Body of pancreas (tissue), 4 donors: ENCODE results near the gene TENM3. TPM values are rescaled to one million over a fixed set of nuclear protein-coding genes. Genes with fewer than 3 reads are reported as not detected.

Experiments
- ATAC-seq: fragments of 150-250 bp; one replicate; pipeline ENCODE4 v1.9.1; 2016
- DNase-seq, 4 donors: peaks; one replicate each; pipeline ENCODE4 v3.0.0-alpha.2; 2019
- H3K27ac ChIP-seq, 4 donors: fragments of 200-600 bp; sonication (generic); 1 replicate in 3 of 4; 2 replicates in 1 of 4; pipeline versions ENCODE4 v1.5.1 to v1.6.1; 2016 to 2019; ENCODE audit warnings: mild to moderate bottlenecking in 1 of 4, mixed read lengths in 1 of 4, moderate library complexity in 1 of 4
- H3K27me3 ChIP-seq, 2 donors: fragments of 200-600 bp; sonication (generic); one replicate each; pipeline ENCODE4 v1.6.0; 2016; ENCODE audit warnings: mild to moderate bottlenecking in 1 of 2
- H3K36me3 ChIP-seq, 2 donors: fragments of 200-600 bp; sonication (generic); replicated peaks in 1 of 2; 2 replicates each; pipeline ENCODE4 v1.5.1; 2016; ENCODE audit warnings: low read depth in 2 of 2; ENCODE audit not compliant: insufficient read depth in 1 of 2
- H3K4me1 ChIP-seq: fragments of 200-600 bp; sonication (generic); one replicate; pipeline ENCODE4 v1.6.0; 2016
- H3K4me3 ChIP-seq, 2 donors: fragments of 200-600 bp; sonication (generic); 1 replicate in 1 of 2; 2 replicates in 1 of 2; pipeline ENCODE4 v1.5.1; 2016 to 2019
- H3K9me3 ChIP-seq, 3 donors: fragments of 200-600 bp; sonication (generic); 1 replicate in 2 of 3; 2 replicates in 1 of 3; pipeline ENCODE4 v1.5.1; 2016
- POLR2A ChIP-seq, 3 donors: fragments of 450-650 bp; IDR thresholded peaks; one replicate each; pipeline ENCODE4 v1.6.1; 2016; ENCODE audit warnings: antibody characterized with exemption in 3 of 3, mild to moderate bottlenecking in 2 of 3
- WGBS, 2 donors: methylation state at CpG; one replicate each; pipeline ENCODE4 v1.1.5; 2017; 5-methylcytosine and 5-hydroxymethylcytosine counted together
- intact Hi-C: fragments of 100-400 bp; cut with DNase I; formaldehyde crosslinking; loops from one replicate; pipeline ENCODE4 v1.15.1; 2023
- total RNA-seq, 2 donors: library from RNA; depleted of rRNA; stranded (reverse); fragments of >200 nt; gene quantifications; one replicate each; pipeline ENCODE4 v1.1.0, GENCODE V29; 2016
- TF ChIP-seq, protein P1 (sequence below), 7 experiments: fragments of 450-650 bp in 4 of 7; fragments of 200-600 bp in 3 of 7; sonication (generic) in 3 of 7; IDR thresholded peaks; one replicate each; pipeline ENCODE4 v1.5.1; 2016 to 2019; ENCODE audit warnings: antibody characterized with exemption in 7 of 7

TENM3 gene
- total RNA-seq, 2 donors from 2014 or later, result 2.3 to 9.6 TPM

DNA sequence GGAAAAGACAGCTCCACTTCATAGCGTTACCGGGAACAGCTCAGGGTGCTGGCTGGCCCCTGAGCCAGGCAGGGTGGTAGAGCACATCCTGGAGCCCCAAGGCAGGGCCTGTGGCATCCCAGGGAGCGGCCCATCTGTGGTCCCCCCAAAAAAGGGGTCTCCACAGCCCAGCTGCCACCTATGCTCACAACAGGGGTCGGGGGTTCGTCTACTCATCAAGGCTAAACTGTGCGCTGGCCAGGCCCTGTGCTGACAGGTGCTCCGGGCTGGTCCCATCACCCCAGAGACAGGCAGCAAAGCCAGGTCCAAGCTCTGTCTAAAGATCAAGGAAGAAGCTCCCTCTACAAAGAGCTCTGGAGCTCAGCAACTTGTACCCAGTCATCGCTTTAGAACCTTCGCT is 596.1 kb downstream of the TENM3 start:
- Histone ChIP-seq H3K27me3 (no peaks in the 10 kb centered on the region), H3K9me3 (no peaks in the 10 kb centered on the region), H3K4me3 (no peak overlapping the region), H3K36me3 (no peaks in the 10 kb centered on the region), H3K4me1 (no peaks in the 10 kb centered on the region), H3K27ac (no peak overlapping the region)
- 93 to 100% methylated on average over 3 to 9 of the region's 9 CpGs for WGBS, 2 donors
- DNase-seq (no peak), ATAC-seq (no peak)
- intact Hi-C loops, result no loop called here
- no peak for TF ChIP-seq POLR2A (IDR thresholded peaks at IDR 0.05)
- TF ChIP-seq, protein P1, sequence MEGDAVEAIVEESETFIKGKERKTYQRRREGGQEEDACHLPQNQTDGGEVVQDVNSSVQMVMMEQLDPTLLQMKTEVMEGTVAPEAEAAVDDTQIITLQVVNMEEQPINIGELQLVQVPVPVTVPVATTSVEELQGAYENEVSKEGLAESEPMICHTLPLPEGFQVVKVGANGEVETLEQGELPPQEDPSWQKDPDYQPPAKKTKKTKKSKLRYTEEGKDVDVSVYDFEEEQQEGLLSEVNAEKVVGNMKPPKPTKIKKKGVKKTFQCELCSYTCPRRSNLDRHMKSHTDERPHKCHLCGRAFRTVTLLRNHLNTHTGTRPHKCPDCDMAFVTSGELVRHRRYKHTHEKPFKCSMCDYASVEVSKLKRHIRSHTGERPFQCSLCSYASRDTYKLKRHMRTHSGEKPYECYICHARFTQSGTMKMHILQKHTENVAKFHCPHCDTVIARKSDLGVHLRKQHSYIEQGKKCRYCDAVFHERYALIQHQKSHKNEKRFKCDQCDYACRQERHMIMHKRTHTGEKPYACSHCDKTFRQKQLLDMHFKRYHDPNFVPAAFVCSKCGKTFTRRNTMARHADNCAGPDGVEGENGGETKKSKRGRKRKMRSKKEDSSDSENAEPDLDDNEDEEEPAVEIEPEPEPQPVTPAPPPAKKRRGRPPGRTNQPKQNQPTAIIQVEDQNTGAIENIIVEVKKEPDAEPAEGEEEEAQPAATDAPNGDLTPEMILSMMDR (IDR thresholded peaks at IDR 0.05), result no peak

DNA sequence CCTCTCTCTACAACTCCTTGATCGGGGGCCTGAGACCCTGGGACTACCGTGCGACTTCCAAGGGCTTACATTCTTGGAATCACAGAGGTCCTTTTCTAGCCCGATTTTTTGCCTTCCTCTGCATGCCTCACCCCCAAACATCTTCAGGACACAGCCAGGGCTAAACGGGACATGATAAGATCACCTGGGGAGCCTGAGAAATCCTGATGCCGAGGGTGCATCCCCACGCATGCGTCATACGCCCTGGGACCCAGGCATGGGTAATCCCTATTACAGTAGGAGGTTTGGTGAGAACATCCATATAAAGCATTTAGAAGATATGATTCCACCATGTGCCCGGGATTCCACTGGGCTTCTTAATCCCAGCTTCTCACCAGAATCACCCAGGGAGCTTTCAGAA is 596.9 kb downstream of the TENM3 start:
- no peak for ATAC-seq
- no peak for DNase-seq
- H3K27ac ChIP-seq, result no peak overlapping the region
- no peaks in the 10 kb centered on the region for H3K4me1 ChIP-seq
- no peaks in the 10 kb centered on the region for H3K9me3 ChIP-seq
- TF ChIP-seq, protein P1 (IDR thresholded peaks at IDR 0.05), result no peak
- TF ChIP-seq POLR2A (IDR thresholded peaks at IDR 0.05), result no peak
- H3K4me3 ChIP-seq, result no peak overlapping the region
- H3K27me3 ChIP-seq, result no peaks in the 10 kb centered on the region
- no peaks in the 10 kb centered on the region for H3K36me3 ChIP-seq
- intact Hi-C loops, result no loop called here
- 77 to 79% methylated on average over 10 of the region's 10 CpGs for WGBS, 2 donors

DNA sequence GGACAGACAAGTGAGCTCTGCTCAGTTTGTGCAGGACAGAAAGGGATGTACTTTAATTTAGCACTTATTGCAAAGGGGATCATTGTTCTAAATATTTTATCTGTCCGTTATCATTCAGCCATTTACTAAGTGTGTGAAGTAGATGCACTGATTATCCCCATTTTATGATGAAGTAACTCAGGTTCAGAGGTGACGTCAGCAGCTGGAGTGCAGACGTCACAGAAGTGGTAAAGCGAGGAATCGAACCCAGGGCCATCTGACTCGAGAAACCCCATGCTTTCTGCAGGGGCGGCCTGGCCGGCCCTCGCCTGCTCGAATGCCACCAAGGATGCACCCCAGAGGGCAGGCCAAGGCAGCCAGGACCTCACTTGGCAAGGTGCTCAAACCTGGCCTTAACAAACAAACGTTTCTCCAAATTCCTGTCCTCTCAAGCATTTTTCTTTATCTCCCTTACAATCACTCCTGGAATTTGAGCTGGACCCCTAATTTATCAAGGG is 599.0 kb downstream of the TENM3 start:
- DNase-seq, result no peak
- ATAC-seq, result no peak
- Histone ChIP-seq H3K9me3 (no peaks in the 10 kb centered on the region), H3K4me3 (no peak overlapping the region), H3K27me3 (no peaks in the 10 kb centered on the region), H3K36me3 (no peaks in the 10 kb centered on the region), H3K27ac (no peak overlapping the region), H3K4me1 (no peaks in the 10 kb centered on the region)
- TF ChIP-seq POLR2A (IDR thresholded peaks at IDR 0.05), result no peak
- TF ChIP-seq, protein P1 (IDR thresholded peaks at IDR 0.05), result no peak
- intact Hi-C loops, result no loop called here
- 50 to 55% methylated on average over 11 of the region's 11 CpGs for WGBS, 2 donors

DNA sequence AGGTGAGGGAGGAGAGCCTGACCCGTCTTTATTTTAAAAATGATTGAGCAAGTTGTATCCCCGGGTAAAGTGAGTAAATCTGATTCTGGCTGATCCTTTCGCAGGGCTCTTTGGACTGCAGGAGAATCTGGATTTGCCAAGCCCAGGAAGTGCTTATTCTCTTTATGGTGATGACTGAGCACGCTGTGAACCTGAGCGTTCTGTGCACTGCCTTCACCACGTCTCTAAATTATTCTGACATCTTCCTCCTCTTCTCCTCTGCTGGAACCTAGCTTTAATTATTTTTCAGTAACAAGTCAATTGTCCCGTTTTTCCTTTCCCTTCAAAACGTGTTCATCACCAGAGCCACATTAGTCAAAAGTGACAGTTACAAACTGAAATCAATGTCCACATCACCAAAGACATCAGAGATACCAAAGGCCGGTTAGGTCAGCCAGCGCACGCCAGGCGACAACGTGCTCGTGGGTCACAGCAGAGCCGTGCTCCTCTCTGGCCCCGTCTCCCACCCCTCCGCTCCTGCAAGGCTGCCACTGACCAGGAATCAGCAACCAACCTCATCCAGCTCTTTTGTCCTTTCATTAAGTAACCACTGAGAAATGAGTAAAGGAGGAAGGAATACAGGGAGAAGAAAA is 599.7 kb downstream of the TENM3 start:
- intact Hi-C loops, result no loop called here
- WGBS, 2 donors, result 33 to 41% methylated on average over 17 of the region's 17 CpGs
- H3K9me3 ChIP-seq, result no peaks in the 10 kb centered on the region
- H3K27ac ChIP-seq, result no peak overlapping the region
- DNase-seq (no peak), ATAC-seq (no peak)
- H3K4me3 ChIP-seq, result no peak overlapping the region
- H3K27me3 ChIP-seq, result no peaks in the 10 kb centered on the region
- TF ChIP-seq, protein P1 (IDR thresholded peaks at IDR 0.05), result no peak
- TF ChIP-seq POLR2A (IDR thresholded peaks at IDR 0.05), result no peak
- H3K36me3 ChIP-seq, result no peaks in the 10 kb centered on the region
- no peaks in the 10 kb centered on the region for H3K4me1 ChIP-seq

DNA sequence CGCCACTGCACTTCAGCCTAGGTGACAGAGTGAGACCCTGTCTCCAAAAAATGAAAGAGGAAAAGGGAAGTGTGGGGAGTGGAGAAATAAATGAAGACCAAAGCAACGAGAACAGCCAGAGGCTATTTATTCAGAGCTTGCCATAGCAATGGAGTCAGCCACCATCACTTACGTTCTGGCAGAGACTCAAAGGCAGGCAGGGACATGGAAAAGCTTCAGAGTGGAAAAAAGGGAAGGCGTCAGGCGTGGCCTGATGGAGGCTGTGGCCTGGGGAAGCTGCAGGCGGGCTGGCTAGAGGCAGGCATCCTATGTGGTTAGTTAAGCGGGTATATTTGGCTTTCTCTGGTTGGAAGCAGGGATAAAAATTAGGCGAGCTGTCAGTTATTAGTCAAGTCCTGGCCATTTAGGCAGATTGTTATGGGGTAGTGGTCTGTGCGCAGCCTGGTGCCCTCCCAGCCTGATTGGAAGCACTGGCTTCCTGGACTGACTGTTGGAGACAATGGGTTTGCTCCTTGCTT is 600.7 kb downstream of the TENM3 start:
- no peaks in the 10 kb centered on the region for H3K27me3 ChIP-seq
- no peak for ATAC-seq
- H3K4me1 ChIP-seq, result no peaks in the 10 kb centered on the region
- TF ChIP-seq, protein P1 (IDR thresholded peaks at IDR 0.05), result no peak
- TF ChIP-seq POLR2A (IDR thresholded peaks at IDR 0.05), result no peak
- no peak overlapping the region for H3K27ac ChIP-seq
- H3K9me3 ChIP-seq, result no peaks in the 10 kb centered on the region
- no peak overlapping the region for H3K4me3 ChIP-seq
- intact Hi-C loops, result no loop called here
- no peaks in the 10 kb centered on the region for H3K36me3 ChIP-seq
- no peak for DNase-seq
- 81 to 85% methylated on average over 8 to 9 of the region's 9 CpGs for WGBS, 2 donors
